Activated CD8-positive, alpha-beta memory T cell treated with anti-CD3 and anti-CD28 coated beads for 48 hours (primary cell): ENCODE results near the gene CDRT15L2.
"Not testable (repeated sequence)": the region's sequence is repeated elsewhere in the genome, so short reads cannot be mapped to it uniquely, and the experiment has no call there.

Experiments used
- DNase-seq, 3 experiments: peaks; one replicate each; pipeline ENCODE4 v3.0.0-alpha.2; 2020; ENCODE audit warnings: low read depth in 2 of 3, low spot score in 2 of 3

The CDRT15L2 gene

DNA sequence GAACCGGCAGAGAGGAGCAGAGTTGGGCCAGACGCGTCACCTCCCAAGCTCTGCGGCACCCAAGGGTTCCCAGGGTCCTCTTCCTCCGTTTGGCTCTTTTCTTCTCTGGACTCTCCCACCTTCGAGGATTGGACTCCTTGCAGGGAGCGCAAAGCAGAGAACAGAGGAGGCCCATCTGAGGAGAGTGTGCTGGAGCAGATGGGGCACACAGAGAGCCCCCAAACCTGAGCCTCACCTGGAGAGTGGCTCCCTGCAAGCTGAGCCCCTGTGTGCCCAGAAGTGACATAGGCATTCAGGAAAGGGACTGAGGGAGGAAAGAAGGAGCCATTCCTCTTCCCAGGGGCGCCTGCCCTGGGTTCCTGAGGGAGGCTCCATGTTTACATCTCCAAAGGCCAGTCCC, 6.3 kb upstream of the CDRT15L2 start:
- not testable (repeated sequence) for DNase-seq

DNA sequence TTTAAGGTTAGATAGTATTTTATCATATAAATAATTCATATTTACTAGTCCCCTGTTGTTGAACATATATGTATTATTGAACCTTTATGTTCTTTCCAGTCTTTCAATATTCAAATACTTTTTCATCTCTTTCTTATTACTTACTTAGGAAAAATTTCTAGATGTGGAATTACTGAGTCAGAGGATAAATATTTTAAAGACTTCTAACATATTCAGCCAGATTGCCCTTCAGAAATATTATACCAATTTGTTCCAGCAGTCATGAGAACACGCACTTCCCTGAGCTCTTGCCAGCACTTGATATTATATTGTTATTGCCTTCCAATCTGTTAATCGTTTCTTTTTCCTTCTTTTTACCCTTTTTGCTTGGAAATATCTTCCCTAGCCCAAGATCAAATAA, 4.5 kb upstream of the CDRT15L2 start:
- DNase-seq = not testable (repeated sequence)

DNA sequence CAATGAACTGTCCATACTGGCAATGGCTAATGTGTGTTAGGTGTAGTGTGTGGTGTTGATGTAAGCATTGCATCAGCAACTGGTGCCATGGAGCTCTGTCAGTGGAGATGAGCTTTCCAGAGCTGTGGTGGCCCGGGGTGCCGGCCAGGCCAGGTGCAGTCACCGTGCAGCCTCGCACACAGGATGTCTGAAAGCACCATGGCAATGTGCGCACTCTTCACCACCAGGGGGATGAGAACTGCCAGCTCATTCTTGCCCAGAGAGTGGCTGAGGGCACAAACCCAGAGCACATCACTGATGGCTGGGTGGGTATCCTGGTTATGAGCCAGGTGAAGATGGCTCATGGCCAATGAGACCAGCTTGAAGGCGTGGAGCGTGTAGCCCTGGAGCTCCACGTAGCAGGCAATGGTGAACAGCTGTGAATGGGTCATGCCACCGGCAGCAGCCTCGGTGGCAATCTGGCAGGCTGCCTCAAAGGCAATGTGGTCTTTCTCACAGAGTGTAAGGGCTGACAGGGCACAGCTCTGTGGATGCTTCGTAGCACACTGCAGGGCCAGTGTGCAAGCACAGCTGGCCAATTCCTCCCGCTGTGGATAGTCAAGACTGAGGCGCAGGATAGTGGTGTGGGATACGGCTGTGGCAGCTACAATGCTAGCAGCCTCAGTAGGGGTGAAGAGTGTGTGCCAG, 4.5 kb downstream of the CDRT15L2 start:
- DNase-seq = not testable (repeated sequence)

DNA sequence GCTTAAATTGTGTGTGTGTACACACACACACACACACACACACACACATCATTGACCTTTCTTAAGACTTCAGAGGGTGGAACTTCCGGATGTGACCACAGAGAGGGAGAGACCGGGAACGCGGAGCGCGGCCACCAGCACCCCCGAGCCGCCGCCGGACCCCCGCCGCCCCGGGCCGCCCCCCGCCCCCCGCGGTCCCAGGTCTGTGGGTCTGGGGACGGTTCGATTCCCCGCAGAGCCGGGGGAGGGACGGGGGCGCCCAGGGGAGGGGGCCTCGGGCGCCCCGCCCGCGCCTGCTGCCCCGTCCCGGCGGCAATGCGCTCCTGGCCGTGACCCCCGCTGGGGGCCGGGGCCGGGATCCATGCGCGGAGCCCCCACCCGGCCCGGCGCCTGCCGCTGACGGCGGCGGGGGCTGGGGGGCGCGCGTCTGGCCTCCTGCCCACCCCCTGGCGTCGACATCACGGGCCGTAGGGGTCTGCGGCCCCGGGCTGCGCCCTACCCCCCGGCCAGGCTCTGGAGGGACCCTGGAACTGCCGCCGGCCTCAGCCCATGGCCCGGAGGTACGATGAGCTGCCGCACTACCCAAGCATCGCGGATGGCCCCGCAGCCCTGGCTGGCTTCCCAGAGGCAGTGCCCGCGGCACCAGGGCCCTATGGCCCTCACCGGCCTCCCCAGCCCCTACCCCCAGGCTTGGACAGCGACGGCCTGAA, 9.4 kb downstream of the CDRT15L2 start:
- DNase-seq = not testable (repeated sequence)

DNA sequence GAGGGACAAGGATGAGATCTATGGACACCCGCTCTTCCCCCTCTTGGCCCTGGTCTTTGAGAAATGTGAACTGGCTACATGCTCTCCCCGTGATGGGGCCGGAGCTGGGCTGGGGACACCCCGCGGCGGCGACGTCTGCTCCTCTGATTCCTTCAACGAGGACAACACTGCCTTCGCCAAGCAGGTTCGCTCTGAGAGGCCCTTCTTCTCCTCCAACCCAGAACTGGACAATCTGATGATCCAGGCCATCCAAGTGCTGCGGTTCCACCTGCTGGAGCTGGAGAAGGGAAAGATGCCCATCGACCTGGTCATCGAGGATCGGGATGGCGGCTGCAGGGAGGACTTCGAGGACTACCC, 9.9 kb downstream of the CDRT15L2 start:
- DNase-seq = not testable (repeated sequence)

DNA sequence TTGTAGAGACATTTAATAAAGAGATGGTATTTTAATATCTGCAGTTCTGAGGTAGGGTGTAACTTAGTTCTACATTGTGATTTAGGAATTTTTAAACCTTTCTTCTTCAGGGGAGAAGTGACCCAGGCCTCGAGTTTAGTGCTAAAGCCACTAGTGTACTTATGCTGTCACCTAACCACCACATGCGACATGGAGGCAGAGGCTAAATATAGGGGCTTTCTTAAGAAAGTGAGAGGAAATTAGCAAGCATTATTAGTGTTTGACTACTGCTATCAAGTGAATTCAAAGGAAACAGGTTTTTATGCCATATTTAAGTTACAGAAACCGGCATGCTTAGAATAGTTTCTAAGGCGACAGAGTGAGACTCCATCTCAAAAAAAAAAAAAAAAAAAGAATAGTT, 11.5 kb downstream of the CDRT15L2 start:
- DNase-seq = not testable (repeated sequence)

DNA sequence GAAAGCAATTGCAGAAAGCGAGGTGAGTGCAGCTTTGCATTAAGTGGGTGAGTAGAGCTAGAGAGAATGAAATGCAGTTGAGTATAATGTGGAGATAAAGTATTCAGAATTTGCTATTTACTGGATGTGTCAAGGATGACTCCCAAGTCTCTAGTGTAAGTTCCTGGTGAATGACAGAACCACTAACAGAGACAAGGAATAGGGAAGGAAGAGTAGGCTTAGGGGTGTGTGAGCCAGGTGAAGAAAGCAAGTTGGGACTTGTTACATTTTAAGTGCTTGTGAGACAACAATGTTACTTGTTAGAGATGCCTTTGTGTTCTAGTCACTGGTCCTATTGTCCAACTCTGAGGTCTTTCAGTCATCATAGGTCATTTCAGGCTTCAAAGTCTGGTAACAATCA, 26.0 kb downstream of the CDRT15L2 start:
- DNase-seq = not testable (repeated sequence)

DNA sequence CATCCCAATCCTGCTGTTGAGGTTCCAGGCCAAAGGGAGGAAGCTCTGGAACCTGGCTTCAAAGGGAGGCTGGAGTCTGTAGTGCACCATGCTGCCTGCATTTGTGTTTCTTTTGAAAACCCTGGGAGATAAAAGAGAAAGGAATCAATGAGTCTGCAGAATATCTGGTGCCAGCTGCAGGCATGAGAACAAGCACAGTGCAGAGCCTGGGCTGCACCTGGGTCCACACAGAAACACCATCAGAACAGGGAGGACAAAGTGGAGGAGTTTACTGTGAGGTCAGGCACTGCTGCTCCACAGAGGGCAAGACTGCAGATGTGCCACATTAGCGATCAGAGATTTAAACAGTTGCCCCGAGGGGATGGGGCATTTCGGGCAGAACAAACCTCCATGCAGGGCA, 30.0 kb downstream of the CDRT15L2 start:
- not testable (repeated sequence) for DNase-seq

DNA sequence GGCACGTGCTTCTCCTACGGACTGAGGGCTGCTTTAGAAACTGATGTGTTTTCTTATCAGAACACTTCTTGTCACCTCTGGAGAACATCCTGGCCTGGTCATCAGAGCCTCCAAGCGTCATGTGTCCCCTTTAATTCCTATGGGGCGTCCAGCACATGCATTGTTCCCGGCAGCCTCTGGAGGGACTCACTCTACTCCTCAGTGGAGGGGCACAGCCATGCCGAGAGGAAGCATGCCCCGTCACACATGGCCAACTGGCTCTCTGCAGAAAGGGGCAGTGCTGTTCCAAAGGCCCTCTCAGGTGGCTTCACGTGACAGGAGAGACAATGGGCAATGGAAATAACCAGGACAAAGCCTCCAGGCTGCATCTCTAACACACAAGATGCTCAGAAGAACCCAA, 31.8 kb downstream of the CDRT15L2 start:
- no peak for DNase-seq

DNA sequence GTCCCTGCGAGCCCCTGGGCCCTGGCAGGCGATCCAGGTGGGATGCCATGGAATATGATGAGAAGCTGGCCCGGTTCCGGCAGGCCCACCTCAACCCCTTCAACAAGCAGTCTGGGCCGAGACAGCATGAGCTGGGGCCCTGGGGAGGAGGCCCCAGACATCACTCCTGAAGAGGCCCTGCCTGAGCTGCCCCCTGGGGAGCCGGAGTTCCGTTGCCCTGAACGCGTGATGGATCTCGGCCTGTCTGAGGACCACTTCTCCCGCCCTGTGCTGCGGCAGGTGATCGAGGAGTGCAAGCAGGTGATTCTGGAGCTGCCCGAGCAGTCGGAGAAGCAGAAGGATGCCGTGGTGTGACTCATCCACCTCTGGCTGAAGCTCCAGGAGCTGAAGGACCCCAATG, 33.1 kb downstream of the CDRT15L2 start:
- no peak for DNase-seq

DNA sequence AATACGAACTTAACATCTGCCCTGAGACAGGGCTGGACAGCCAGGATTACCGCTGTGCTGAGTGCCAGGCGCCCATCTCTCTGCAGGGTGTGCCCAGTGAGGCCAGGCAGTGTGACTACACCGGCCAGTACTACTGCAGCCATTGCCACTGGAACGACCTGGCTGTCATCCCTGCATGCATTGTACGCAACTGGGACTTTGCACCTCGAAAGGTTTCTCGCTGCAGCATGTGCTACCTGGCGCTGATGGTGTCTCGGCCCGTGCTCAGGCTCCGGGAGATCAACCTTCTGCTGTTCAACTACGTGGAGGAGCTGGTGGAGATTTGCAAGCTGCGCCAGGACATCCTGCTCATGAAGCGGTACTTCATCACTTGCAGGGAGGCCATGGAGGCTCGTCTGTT, 33.7 kb downstream of the CDRT15L2 start:
- no peak for DNase-seq

DNA sequence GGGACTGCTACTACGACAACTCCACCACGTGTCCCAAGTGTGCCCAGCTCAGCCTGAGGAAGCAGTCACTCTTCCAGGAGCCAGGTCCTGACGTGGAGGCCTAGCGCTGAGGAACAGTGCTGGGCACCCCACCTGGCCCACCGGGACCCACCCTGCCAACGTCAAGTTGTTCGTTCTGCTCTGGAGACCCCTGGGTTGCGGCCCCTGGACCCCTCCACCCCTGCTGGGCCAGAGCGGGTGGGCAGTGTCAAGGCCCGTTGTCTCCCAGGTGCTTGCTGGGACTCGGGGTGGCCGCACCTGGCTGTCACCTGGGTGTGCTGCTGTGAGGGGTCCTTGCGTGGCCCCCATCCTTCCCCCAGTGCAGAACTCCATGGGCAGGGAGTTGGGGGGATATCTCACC, 34.4 kb downstream of the CDRT15L2 start:
- no peak for DNase-seq

DNA sequence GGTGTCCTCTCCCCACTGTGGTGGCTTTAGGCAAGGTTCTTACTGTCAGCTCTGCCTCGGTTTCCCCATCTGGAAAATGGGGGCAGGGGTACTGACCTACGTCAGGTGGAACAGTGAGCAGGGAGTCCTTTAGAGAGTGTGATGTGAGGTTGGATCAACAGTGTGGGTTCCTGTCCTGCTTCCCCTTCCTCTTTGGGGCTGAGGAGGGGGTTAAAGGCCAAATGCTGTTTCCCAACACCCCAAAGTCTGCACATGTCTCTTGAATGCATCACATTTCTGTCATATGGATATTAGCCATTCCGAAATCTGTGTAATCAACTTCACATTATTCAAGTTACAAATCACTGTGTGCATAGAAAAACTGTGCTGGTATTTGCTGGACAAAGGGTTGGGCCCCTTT, 35.9 kb downstream of the CDRT15L2 start:
- DNase-seq = not testable (repeated sequence)
